OCI-LY7 (cell line): ENCODE data around the gene NEURL3.

Experiments used
- EZH2phosphoT487 ChIP-seq: fragments of 200-600 bp; sonication (generic); IDR thresholded peaks from 2 replicates; pipeline ENCODE4 v1.6.1; 2018; ENCODE audit warnings: low read depth, borderline replicate concordance, mild to moderate bottlenecking, mixed run types, antibody characterized with exemption, low read length, moderate library complexity, mixed read lengths
- TF ChIP-seq, protein P1 (sequence below): fragments of 200-600 bp; sonication (generic); conservative IDR thresholded peaks from 2 replicates; pipeline ENCODE4 v1.5.1; 2014; ENCODE audit warnings: mild to moderate bottlenecking, antibody characterized with exemption, low read length, moderate library complexity, mixed read lengths

DNA sequence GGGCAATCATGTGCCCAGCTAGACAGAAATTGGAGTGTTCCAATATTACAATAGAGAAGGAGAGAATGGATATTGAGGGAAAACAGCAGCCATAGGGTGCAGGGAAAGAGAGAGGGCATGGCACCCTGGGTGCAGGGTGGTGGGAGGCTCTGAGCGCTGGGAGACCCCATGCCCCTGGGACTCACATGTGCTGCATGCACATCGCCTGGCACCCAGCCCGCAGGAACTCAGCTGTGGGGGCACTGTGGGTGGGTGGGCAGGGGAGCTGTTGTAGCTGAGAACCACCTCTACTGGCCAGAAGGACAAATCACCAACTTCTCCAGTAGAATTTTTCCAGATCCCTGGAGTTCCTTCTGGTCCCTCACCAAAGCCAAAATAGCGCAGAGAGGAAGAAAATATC lies 7.2 kb upstream of the NEURL3 start:
- TF ChIP-seq, protein P1, sequence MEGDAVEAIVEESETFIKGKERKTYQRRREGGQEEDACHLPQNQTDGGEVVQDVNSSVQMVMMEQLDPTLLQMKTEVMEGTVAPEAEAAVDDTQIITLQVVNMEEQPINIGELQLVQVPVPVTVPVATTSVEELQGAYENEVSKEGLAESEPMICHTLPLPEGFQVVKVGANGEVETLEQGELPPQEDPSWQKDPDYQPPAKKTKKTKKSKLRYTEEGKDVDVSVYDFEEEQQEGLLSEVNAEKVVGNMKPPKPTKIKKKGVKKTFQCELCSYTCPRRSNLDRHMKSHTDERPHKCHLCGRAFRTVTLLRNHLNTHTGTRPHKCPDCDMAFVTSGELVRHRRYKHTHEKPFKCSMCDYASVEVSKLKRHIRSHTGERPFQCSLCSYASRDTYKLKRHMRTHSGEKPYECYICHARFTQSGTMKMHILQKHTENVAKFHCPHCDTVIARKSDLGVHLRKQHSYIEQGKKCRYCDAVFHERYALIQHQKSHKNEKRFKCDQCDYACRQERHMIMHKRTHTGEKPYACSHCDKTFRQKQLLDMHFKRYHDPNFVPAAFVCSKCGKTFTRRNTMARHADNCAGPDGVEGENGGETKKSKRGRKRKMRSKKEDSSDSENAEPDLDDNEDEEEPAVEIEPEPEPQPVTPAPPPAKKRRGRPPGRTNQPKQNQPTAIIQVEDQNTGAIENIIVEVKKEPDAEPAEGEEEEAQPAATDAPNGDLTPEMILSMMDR, result no peak
- no peak for TF ChIP-seq EZH2phosphoT487
